Aorta (tissue), 5 donors: ENCODE results near the gene BSG. TPM values are rescaled to one million over a fixed set of nuclear protein-coding genes. Genes with fewer than 3 reads are reported as not detected.
"Not testable (repeated sequence)": the region's sequence is repeated elsewhere in the genome, so short reads cannot be mapped to it uniquely, and the experiment has no call there.

Experiments
- ATAC-seq: fragments of 200-7000 bp; cut with Tn5 transposase; one replicate; pipeline ENCODE4 v1.9.1; 2022; ENCODE audit warnings: moderate library complexity; ENCODE audit not compliant: low FRiP score
- DNase-seq, 2 donors: peaks; one replicate each; pipeline ENCODE4 v3.0.0-alpha.2; 2020
- H3K27ac ChIP-seq, 2 donors: one replicate each; pipeline ENCODE4 v1.5.1; 2013; ENCODE audit warnings: low read length in 2 of 2, mild to moderate bottlenecking in 2 of 2, moderate library complexity in 2 of 2, control low read depth in 1 of 2, inconsistent platforms in 1 of 2, low read depth in 1 of 2
- H3K27me3 ChIP-seq, 2 donors: one replicate each; pipeline ENCODE4 v1.6.1; 2013; ENCODE audit warnings: control low read depth in 1 of 2, low read length in 1 of 2, mild to moderate bottlenecking in 1 of 2, moderate library complexity in 1 of 2; ENCODE audit not compliant: insufficient read depth in 2 of 2, control insufficient read depth in 1 of 2
- H3K36me3 ChIP-seq, 2 donors: one replicate each; pipeline ENCODE4 v1.6.1; 2013; ENCODE audit warnings: control low read depth in 1 of 2, low read length in 1 of 2, mild to moderate bottlenecking in 1 of 2; ENCODE audit not compliant: insufficient read depth in 2 of 2, control insufficient read depth in 1 of 2
- H3K4me1 ChIP-seq, 2 donors: one replicate each; pipeline ENCODE4 v1.6.1; 2013; ENCODE audit warnings: low read length in 2 of 2, control low read depth in 1 of 2, mild to moderate bottlenecking in 1 of 2, moderate library complexity in 1 of 2; ENCODE audit not compliant: insufficient read depth in 2 of 2, control insufficient read depth in 1 of 2
- H3K4me3 ChIP-seq, 2 donors: one replicate each; pipeline ENCODE4 v1.5.1; 2013; ENCODE audit warnings: low read length in 2 of 2, control low read depth in 1 of 2, mild to moderate bottlenecking in 1 of 2
- H3K9me3 ChIP-seq: one replicate; pipeline ENCODE4 v1.6.1; 2013; ENCODE audit warnings: mild to moderate bottlenecking, low read length; ENCODE audit not compliant: control insufficient read depth
- WGBS, 2 donors: extraction: QIAGEN DNeasy Blood & Tissue Kit; methylation state at CpG; one replicate each; pipeline ENCODE4 v1.1.7; 2013; 5-methylcytosine and 5-hydroxymethylcytosine counted together
- intact Hi-C, 2 donors: fragments of 100-400 bp; cut with DNase I; formaldehyde crosslinking; loops; one replicate each; pipeline versions ENCODE4 v1.14.2 to v1.15.0; 2022
- polyA plus RNA-seq, 2 donors: library from polyadenylated mRNA; stranded (reverse); fragments of 200-250 nt; gene quantifications; one replicate each; pipeline ENCODE4 v1.2.3, GENCODE V29; 2013
- total RNA-seq, 2 donors: library from RNA; stranded (reverse); fragmentation: NEBNext Ultra II Directional; extraction: Animal tissue kit (Norgen Biotek cat#: 25700); gene quantifications; one replicate each; pipeline ENCODE4 v1.2.1, GENCODE V29; 2021
- donor health status: healthy with polysubstance abuse.
- donor health status: Bipolar disorder and iron deficiency.
- donor health status: DM: no; HTN: no; CAD: no.
- donor health status: DM: no; HTN: no; CAD: no.
- donor health status: DM: yes; HTN: yes; CAD: no.

BSG gene
- total and polyA plus RNA-seq, 4 donors = 239 to 436 (median 272) TPM

- 72% methylated on average over 24 of the region's 24 CpGs for WGBS, 2 donors
- DNase-seq = no peak
- Histone ChIP-seq H3K4me1 (no peaks in the 10 kb centered on the region), H3K27ac (no peak overlapping the region), H3K4me3 (no peak overlapping the region), H3K9me3 (no peaks in the 10 kb centered on the region), H3K27me3 (no peaks in the 10 kb centered on the region), H3K36me3 (no peaks in the 10 kb centered on the region)
- ATAC-seq = no peak
- intact Hi-C loops = no loop called here
Observed at GRCh38 chr19:594265-594870, 22.0 kb downstream of the BSG start.

GRCh38 chr19:595326-596262 is 23.2 kb downstream of the BSG start:
- intact Hi-C loops = no loop called here
- Histone ChIP-seq H3K9me3 (no peaks in the 10 kb centered on the region), H3K27ac (no peak overlapping the region), H3K36me3 (no peaks in the 10 kb centered on the region), H3K27me3 (no peaks in the 10 kb centered on the region), H3K4me3 (no peak overlapping the region), H3K4me1 (no peaks in the 10 kb centered on the region)
- DNase-seq (no peak), ATAC-seq (no peak)
- WGBS, 2 donors = 75 to 76% methylated on average over 42 of the region's 42 CpGs

GRCh38 chr19:596263-596655 is 23.9 kb downstream of the BSG start:
- Histone ChIP-seq H3K4me3 (no peak overlapping the region), H3K9me3 (no peaks in the 10 kb centered on the region), H3K36me3 (no peaks in the 10 kb centered on the region), H3K27me3 (no peaks in the 10 kb centered on the region), H3K4me1 (no peaks in the 10 kb centered on the region), H3K27ac (no peak overlapping the region)
- ATAC-seq (no peak), DNase-seq (no peak)
- WGBS, 2 donors = 79 to 86% methylated on average over 16 of the region's 16 CpGs
- intact Hi-C loops = no loop called here

- Histone ChIP-seq H3K36me3 (no peaks in the 10 kb centered on the region), H3K9me3 (no peaks in the 10 kb centered on the region), H3K4me3 (no peak overlapping the region), H3K27ac (no peak overlapping the region), H3K4me1 (no peaks in the 10 kb centered on the region), H3K27me3 (no peaks in the 10 kb centered on the region)
- intact Hi-C loops = no loop called here
- no peak for DNase-seq
- no peak for ATAC-seq
- WGBS, 2 donors = 77% methylated on average over 18 of the region's 18 CpGs
Observed at GRCh38 chr19:597406-598315, 25.3 kb downstream of the BSG start.

GRCh38 chr19:601310-601709 is 28.9 kb downstream of the BSG start:
- ATAC-seq = no peak
- intact Hi-C loops = no loop called here
- H3K4me3 ChIP-seq = no peak overlapping the region
- WGBS, 2 donors = 85 to 91% methylated on average over 28 of the region's 28 CpGs
- H3K27me3 ChIP-seq = no peaks in the 10 kb centered on the region
- no peaks in the 10 kb centered on the region for H3K9me3 ChIP-seq
- DNase-seq = no peak
- no peaks in the 10 kb centered on the region for H3K4me1 ChIP-seq
- H3K36me3 ChIP-seq = no peaks in the 10 kb centered on the region
- H3K27ac ChIP-seq = no peak overlapping the region

GRCh38 chr19:601790-602189 is 29.4 kb downstream of the BSG start:
- no peak for DNase-seq
- WGBS, 2 donors = 81 to 85% methylated on average over 23 to 25 of the region's 25 CpGs
- Histone ChIP-seq H3K9me3 (no peaks in the 10 kb centered on the region), H3K4me3 (no peak overlapping the region), H3K27me3 (no peaks in the 10 kb centered on the region), H3K27ac (no peak overlapping the region), H3K4me1 (no peaks in the 10 kb centered on the region), H3K36me3 (no peaks in the 10 kb centered on the region)
- intact Hi-C loops = no loop called here
- ATAC-seq = no peak

- H3K36me3 ChIP-seq = no peaks in the 10 kb centered on the region
- intact Hi-C loops = no loop called here
- H3K4me1 ChIP-seq = no peaks in the 10 kb centered on the region
- no peak overlapping the region for H3K27ac ChIP-seq
- ATAC-seq (no peak), DNase-seq (no peak)
- no peak overlapping the region for H3K4me3 ChIP-seq
- no peaks in the 10 kb centered on the region for H3K27me3 ChIP-seq
- no peaks in the 10 kb centered on the region for H3K9me3 ChIP-seq
- 81 to 85% methylated on average over 33 to 35 of the region's 35 CpGs for WGBS, 2 donors
Observed at GRCh38 chr19:602391-603301, 30.2 kb downstream of the BSG start.

- H3K4me1 ChIP-seq, H3K9me3 ChIP-seq, DNase-seq, H3K27ac ChIP-seq, H3K36me3 ChIP-seq, ATAC-seq, intact Hi-C loops, H3K27me3 ChIP-seq, H3K4me3 ChIP-seq: not testable (repeated sequence)
- 88 to 89% methylated on average over 13 of the region's 13 CpGs for WGBS, 2 donors
Observed at GRCh38 chr19:603302-603639, 30.9 kb downstream of the BSG start.
